ENCODE data around the gene DMRTA1.

DNA sequence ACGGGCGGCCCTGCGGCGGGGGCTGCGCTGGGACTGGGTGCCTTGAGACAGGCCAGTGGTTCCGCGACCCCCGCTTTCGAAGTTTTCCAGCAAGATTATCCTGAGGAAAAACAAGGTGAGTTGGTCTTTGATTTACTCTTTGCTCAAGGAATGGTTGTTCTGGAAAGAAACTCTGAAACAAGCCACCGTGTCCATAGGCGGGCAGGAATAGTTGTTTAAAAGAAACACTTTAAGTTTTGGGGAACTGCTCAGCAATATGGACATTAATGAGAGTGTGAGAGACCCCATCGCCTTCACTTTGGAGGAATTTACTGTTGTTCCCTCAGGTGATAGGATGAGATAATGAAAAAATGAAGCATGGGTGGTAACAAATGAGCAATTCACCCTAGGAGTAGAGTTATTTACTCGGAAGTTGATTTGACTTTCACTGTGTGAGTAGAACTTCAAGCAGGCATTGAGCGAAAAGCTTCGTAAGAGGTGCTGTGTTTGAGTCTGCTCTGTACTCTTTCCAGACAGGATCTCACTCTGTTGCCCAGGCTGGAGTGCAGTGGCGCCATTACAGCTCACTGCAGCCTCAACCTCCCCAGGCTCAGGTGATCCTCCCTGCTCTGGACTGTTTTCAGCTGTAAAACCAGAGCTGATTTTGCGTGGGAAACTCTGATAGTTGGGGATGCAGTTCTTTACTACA is 1.1 kb downstream of the DMRTA1 start:
- TF ChIP-seq CTCF (conservative IDR thresholded peaks at IDR 0.05) (peak; percentile 32), ZFX (IDR thresholded peaks at IDR 0.05) (no peak)

Data from C4-2B (cell line).